Activated CD8-positive, alpha-beta T cell treated with anti-CD3 and anti-CD28 coated beads, Interleukin-2, amount 10 ng/mL, durations not matched to agents 7 days and 5 days (primary cell): ENCODE measurements around the gene RPS6KA1. TPM values are rescaled to one million over a fixed set of nuclear protein-coding genes. Genes with fewer than 3 reads are reported as not detected.

ENCODE experiments used
- ATAC-seq: fragments of 150-1000 bp; cut with Tn5 transposase; one replicate; pipeline ENCODE4 v1.10.0; 2021; ENCODE audit warnings: moderate library complexity
- CTCF ChIA-PET: fragments of 350-600 bp; sonication (Branson Sonifier 250); formaldehyde crosslinking; loops from one replicate; lab custom pipeline; 2021; ENCODE audit warnings: antibody characterized with exemption; lab: Charles Lee
- POLR2A ChIA-PET: fragments of 350-600 bp; sonication (Branson Sonifier 250); formaldehyde crosslinking; loops from one replicate; lab custom pipeline; 2021; ENCODE audit warnings: antibody characterized with exemption; lab: Charles Lee
- DNase-seq: peaks from one replicate; pipeline ENCODE4 v3.0.0-alpha.2; 2020
- H3K27ac Mint-ChIP-seq: one replicate; pipeline ENCODE4 v1.8.0; 2021; ENCODE audit warnings: mild to moderate bottlenecking, mixed read lengths
- H3K27me3 Mint-ChIP-seq: one replicate; pipeline ENCODE4 v1.8.0; 2021; ENCODE audit warnings: low read depth, mixed read lengths
- H3K36me3 Mint-ChIP-seq: one replicate; pipeline ENCODE4 v1.8.0; 2021; ENCODE audit warnings: low read depth, mixed read lengths
- H3K4me1 Mint-ChIP-seq: one replicate; pipeline ENCODE4 v1.8.0; 2021; ENCODE audit warnings: low read depth, mixed read lengths
- H3K4me3 Mint-ChIP-seq: one replicate; pipeline ENCODE4 v1.8.0; 2021; ENCODE audit warnings: mild to moderate bottlenecking, mixed read lengths
- H3K9me3 Mint-ChIP-seq: one replicate; pipeline ENCODE4 v1.8.0; 2022; ENCODE audit warnings: mixed read lengths; ENCODE audit not compliant: insufficient read depth
- total RNA-seq, 2 experiments: library from RNA; stranded (reverse); gene quantifications; one replicate each; pipeline ENCODE4 v1.2.3, GENCODE V29; 2021

RPS6KA1 gene
- total RNA-seq, 2 experiments from 2014 or later: 179 to 193 TPM

GRCh38 chr1:26541816-26542711, 12.5 kb downstream of the RPS6KA1 start:
- POLR2A ChIA-PET: interaction anchor here (0.6 to 2.4 kb wide), 10 partner anchors 10 to 682 kb away, joined by 3 to 23 read pairs (median 3); partner anchors contain the start of genes HMGN2, PIGV and RPS6KA1
- DNase-seq: peak; percentile 92
- H3K27ac Mint-ChIP-seq: peak overlapping the region; percentile 99
- H3K27me3 Mint-ChIP-seq: no peaks in the 10 kb centered on the region
- CTCF ChIA-PET: interaction anchor here (0.9 to 6.4 kb wide), 15 partner anchors 10 to 646 kb away, joined by 3 to 92 read pairs (median 6); partner anchors contain the start of genes PIGV and RPS6KA1
- peaks cover 93% of the 10 kb centered on the region for H3K4me1 Mint-ChIP-seq
- peaks cover 38% of the 10 kb centered on the region for H3K36me3 Mint-ChIP-seq
- ATAC-seq: peak; percentile 74
- peak overlapping the region; percentile 85 for H3K4me3 Mint-ChIP-seq
- no peaks in the 10 kb centered on the region for H3K9me3 Mint-ChIP-seq

- no peak for DNase-seq
- H3K9me3 Mint-ChIP-seq: no peaks in the 10 kb centered on the region
Measured at GRCh38 chr1:26542771-26543451, 13.3 kb downstream of the RPS6KA1 start.

GRCh38 chr1:26543462-26543861, 13.9 kb downstream of the RPS6KA1 start:
- no peaks in the 10 kb centered on the region for H3K9me3 Mint-ChIP-seq
- H3K36me3 Mint-ChIP-seq: peaks cover 48% of the 10 kb centered on the region
- peak overlapping the region; percentile 99 for H3K27ac Mint-ChIP-seq
- POLR2A ChIA-PET: interaction anchor here (0.6 kb wide), 1 partner anchor 43 kb away, joined by 3 read pairs; no protein-coding TSS in a partner anchor
- CTCF ChIA-PET: no interaction called here
- peak overlapping the region; percentile 85 for H3K4me3 Mint-ChIP-seq
- H3K4me1 Mint-ChIP-seq: peaks cover 93% of the 10 kb centered on the region
- DNase-seq (no peak), ATAC-seq (no peak)
- H3K27me3 Mint-ChIP-seq: no peaks in the 10 kb centered on the region

More at GRCh38 chr1:26542771-26543451, 13.3 kb downstream of the RPS6KA1 start:
- Mint-ChIP-seq H3K4me1 (peaks cover 93% of the 10 kb centered on the region), H3K36me3 (peaks cover 47% of the 10 kb centered on the region), H3K27me3 (no peaks in the 10 kb centered on the region), H3K27ac (peak overlapping the region; percentile 99), H3K4me3 (peak overlapping the region; percentile 85)
- ChIA-PET CTCF (interaction anchor here (1.0 to 6.4 kb wide), 7 partner anchors 9 to 247 kb away, joined by 3 to 92 read pairs (median 11); partner anchors contain the start of gene PIGV), POLR2A (interaction anchor here (0.6 to 2.4 kb wide), 5 partner anchors 13 to 379 kb away, joined by 3 to 23 read pairs (median 7); partner anchors contain the start of genes PIGV and RPS6KA1)
- ATAC-seq: no peak

- Mint-ChIP-seq H3K4me1 (peaks cover 91% of the 10 kb centered on the region), H3K27me3 (no peaks in the 10 kb centered on the region), H3K4me3 (peak overlapping the region; percentile 85), H3K36me3 (peaks cover 49% of the 10 kb centered on the region), H3K27ac (peak overlapping the region; percentile 36), H3K9me3 (no peaks in the 10 kb centered on the region)
- ChIA-PET CTCF (interaction anchor here (0.7 kb wide), 1 partner anchor 74 kb away, joined by 3 read pairs; no protein-coding TSS in a partner anchor), POLR2A (no interaction called here)
- no peak for ATAC-seq
- no peak for DNase-seq
Measured at GRCh38 chr1:26544126-26544525, 14.6 kb downstream of the RPS6KA1 start.

GRCh38 chr1:26545969-26546323, 16.4 kb downstream of the RPS6KA1 start:
- no peaks in the 10 kb centered on the region for H3K9me3 Mint-ChIP-seq
- H3K4me1 Mint-ChIP-seq: peaks cover 73% of the 10 kb centered on the region
- POLR2A ChIA-PET: interaction anchor here (2.1 kb wide), 1 partner anchor 45 kb away, joined by 11 read pairs; no protein-coding TSS in a partner anchor
- no peaks in the 10 kb centered on the region for H3K27me3 Mint-ChIP-seq
- peak overlapping the region; percentile 85 for H3K27ac Mint-ChIP-seq
- CTCF ChIA-PET: interaction anchor here (1.1 to 3.2 kb wide), 3 partner anchors 46 to 275 kb away, joined by 3 to 13 read pairs (median 3); no protein-coding TSS in a partner anchor
- ATAC-seq (peak; percentile 0), DNase-seq (no peak)
- H3K36me3 Mint-ChIP-seq: peaks cover 47% of the 10 kb centered on the region
- peak overlapping the region; percentile 91 for H3K4me3 Mint-ChIP-seq

- ATAC-seq (no peak), DNase-seq (no peak)
- H3K9me3 Mint-ChIP-seq: no peaks in the 10 kb centered on the region
- POLR2A ChIA-PET: interaction anchor here (2.1 kb wide), 1 partner anchor 46 kb away, joined by 11 read pairs; no protein-coding TSS in a partner anchor
- peaks cover 51% of the 10 kb centered on the region for H3K36me3 Mint-ChIP-seq
- H3K4me3 Mint-ChIP-seq: peak overlapping the region; percentile 91
- CTCF ChIA-PET: interaction anchor here (1.1 to 3.2 kb wide), 3 partner anchors 46 to 275 kb away, joined by 3 to 13 read pairs (median 3); no protein-coding TSS in a partner anchor
- H3K4me1 Mint-ChIP-seq: peaks cover 72% of the 10 kb centered on the region
- H3K27me3 Mint-ChIP-seq: no peaks in the 10 kb centered on the region
- peak overlapping the region; percentile 85 for H3K27ac Mint-ChIP-seq
Measured at GRCh38 chr1:26546375-26546774, 16.8 kb downstream of the RPS6KA1 start.

GRCh38 chr1:26546819-26547218, 17.3 kb downstream of the RPS6KA1 start:
- H3K36me3 Mint-ChIP-seq: peaks cover 55% of the 10 kb centered on the region
- ChIA-PET CTCF (interaction anchor here (1.1 to 10.3 kb wide), 3 partner anchors 7 to 274 kb away, joined by 3 to 67 read pairs (median 13); no protein-coding TSS in a partner anchor), POLR2A (interaction anchor here (1.2 to 2.1 kb wide), 2 partner anchors 12 to 46 kb away, joined by 4 to 11 read pairs; no protein-coding TSS in a partner anchor)
- H3K27me3 Mint-ChIP-seq: no peaks in the 10 kb centered on the region
- no peaks in the 10 kb centered on the region for H3K9me3 Mint-ChIP-seq
- peaks cover 70% of the 10 kb centered on the region for H3K4me1 Mint-ChIP-seq
- no peak for DNase-seq
- ATAC-seq: no peak
- H3K4me3 Mint-ChIP-seq: peak overlapping the region; percentile 91
- peak overlapping the region; percentile 78 for H3K27ac Mint-ChIP-seq

GRCh38 chr1:26548841-26549240, 19.3 kb downstream of the RPS6KA1 start:
- ATAC-seq: no peak
- Mint-ChIP-seq H3K9me3 (no peaks in the 10 kb centered on the region), H3K36me3 (peaks cover 62% of the 10 kb centered on the region), H3K27ac (peak overlapping the region; percentile 72), H3K4me1 (peaks cover 63% of the 10 kb centered on the region), H3K4me3 (no peak overlapping the region), H3K27me3 (no peaks in the 10 kb centered on the region)
- DNase-seq: no peak
- CTCF ChIA-PET: interaction anchor here (10.3 kb wide), 1 partner anchor 9 kb away, joined by 67 read pairs; no protein-coding TSS in a partner anchor
- POLR2A ChIA-PET: interaction anchor here (0.8 kb wide), 1 partner anchor 37 kb away, joined by 3 read pairs; no protein-coding TSS in a partner anchor

GRCh38 chr1:26550946-26551345, 21.4 kb downstream of the RPS6KA1 start:
- POLR2A ChIA-PET: interaction anchor here (1.5 kb wide), 1 partner anchor 50 kb away, joined by 4 read pairs; no protein-coding TSS in a partner anchor
- no peak overlapping the region for H3K27ac Mint-ChIP-seq
- ATAC-seq: no peak

GRCh38 chr1:26552720-26553119, 23.2 kb downstream of the RPS6KA1 start:
- ATAC-seq (no peak), DNase-seq (no peak)
- H3K27ac Mint-ChIP-seq: no peak overlapping the region
- H3K9me3 Mint-ChIP-seq: no peaks in the 10 kb centered on the region
- ChIA-PET CTCF (interaction anchor here (1.2 to 10.3 kb wide), 2 partner anchors 13 to 53 kb away, joined by 3 to 67 read pairs; no protein-coding TSS in a partner anchor), POLR2A (no interaction called here)
- H3K36me3 Mint-ChIP-seq: peaks cover 66% of the 10 kb centered on the region
- no peak overlapping the region for H3K4me3 Mint-ChIP-seq
- H3K27me3 Mint-ChIP-seq: no peaks in the 10 kb centered on the region
- peaks cover 42% of the 10 kb centered on the region for H3K4me1 Mint-ChIP-seq

More at GRCh38 chr1:26550946-26551345, 21.4 kb downstream of the RPS6KA1 start:
- Mint-ChIP-seq H3K4me1 (peaks cover 54% of the 10 kb centered on the region), H3K36me3 (peaks cover 69% of the 10 kb centered on the region), H3K27me3 (no peaks in the 10 kb centered on the region), H3K9me3 (no peaks in the 10 kb centered on the region), H3K4me3 (no peak overlapping the region)
- DNase-seq: no peak
- CTCF ChIA-PET: interaction anchor here (1.0 to 10.3 kb wide), 3 partner anchors 11 to 261 kb away, joined by 3 to 67 read pairs (median 3); no protein-coding TSS in a partner anchor
